K562 (cell line): ENCODE measurements around the gene BIK. TPM values are rescaled to one million over a fixed set of nuclear protein-coding genes. Genes with fewer than 3 reads are reported as not detected.

ENCODE experiments used
- BCLAF1 ChIP-seq, 2 experiments: fragments of 450-650 bp in 1 of 2; IDR thresholded peaks; 2 replicates each; pipeline ENCODE4 v1.6.1; 2011 to 2017; ENCODE audit warnings: low read depth in 2 of 2, antibody characterized with exemption in 1 of 2, borderline replicate concordance in 1 of 2, low read length in 1 of 2, mild to moderate bottlenecking in 1 of 2, mixed read lengths in 1 of 2; ENCODE audit not compliant: control insufficient read depth in 1 of 2
- CHD7 ChIP-seq: fragments of 200-600 bp; sonication (generic); IDR thresholded peaks from one replicate; pipeline ENCODE4 v1.6.1; 2012; ENCODE audit warnings: mild to moderate bottlenecking, low read depth, low read length, inconsistent platforms
- CREB3L1 ChIP-seq: fragments of 450-650 bp; IDR thresholded peaks from 2 replicates; pipeline ENCODE4 v1.6.1; 2014; ENCODE audit warnings: low read depth, mild to moderate bottlenecking, moderate library complexity, borderline replicate concordance
- KDM1A ChIP-seq, 2 experiments: fragments of 450-650 bp; IDR thresholded peaks; 2 replicates each; pipeline ENCODE4 v1.6.1; 2016; ENCODE audit warnings: mild to moderate bottlenecking in 2 of 2
- MTF1 ChIP-seq: fragments of 250-450 bp; sonication (Bioruptor Pico); IDR thresholded peaks from 2 replicates; pipeline ENCODE4 v1.9.0; 2021; ENCODE audit warnings: moderate library complexity, mild to moderate bottlenecking, inconsistent platforms, borderline replicate concordance
- SIX5 ChIP-seq, 2 experiments: IDR thresholded peaks; 2 replicates each; pipeline ENCODE4 v1.6.1; 2011; ENCODE audit warnings: low read length in 2 of 2, borderline replicate concordance in 1 of 2, low read depth in 1 of 2, mild to moderate bottlenecking in 1 of 2, moderate library complexity in 1 of 2; ENCODE audit not compliant: insufficient read depth in 1 of 2
- ZFP91 ChIP-seq: sonication (generic); formaldehyde crosslinking; IDR thresholded peaks from 2 replicates; pipeline ENCODE4 v1.8.0; 2022; ENCODE audit warnings: mild to moderate bottlenecking, missing genetic modification reagents
- polyA plus RNA-seq, 8 experiments: library from polyadenylated mRNA; depleted of rRNA in 4 of 8; stranded (reverse) in 5 of 8; unstranded in 3 of 8; fragments of >200 nt; fragmentation: Nextera tagmentation in 2 of 8; fragmentation: Illumina TruSeq in 1 of 8; extraction: Ambion mirVana in 2 of 8; extraction: Trizol in 1 of 8; gene quantifications; 2 replicates each; pipeline versions ENCODE4 v1.2.1 to v1.2.3, GENCODE V29; 2011 to 2014; ENCODE audit warnings: inconsistent platforms in 1 of 8, missing spikeins in 1 of 8
- total RNA-seq, 7 experiments: library from RNA; depleted of rRNA in 6 of 7; stranded (reverse); fragments of >200 nt in 6 of 7; fragmentation: Illumina TruSeq in 2 of 7; extraction: Trizol in 2 of 7; gene quantifications; 2 replicates each; pipeline versions ENCODE4 v1.2.1 to v1.2.3, GENCODE V29; 2011 to 2021; ENCODE audit warnings: low replicate concordance in 1 of 7

The BIK gene
- total and polyA plus RNA-seq, 9 of the 15 experiments (the other 6 are each of a cell fraction or from before 2014, with no cell fraction given) = 0.08 to 0.23 (median 0.18) TPM; not detected in 4

- TF ChIP-seq CHD7 (no peak), KDM1A (IDR thresholded peaks at IDR 0.05) (no peak), SIX5 (IDR thresholded peaks at IDR 0.05; ENCODE audit: borderline replicate concordance in 1 of 2, insufficient read depth in 1 of 2, low read depth in 1 of 2, low read length in 2 of 2) (peak; percentile 10 to 25; a peak in 1 of 4 replicates), BCLAF1 (IDR thresholded peaks at IDR 0.05; ENCODE audit: borderline replicate concordance in 1 of 2, control insufficient read depth in 1 of 2, low read depth in 2 of 2, low read length in 1 of 2) (no peak), CREB3L1 (peak; percentile 48; the same call in 1 of the 2 replicates), MTF1 (CRISPR knock-in tag) (no peak), ZFP91 (CRISPR knock-in tag) (no peak)
Observed at GRCh38 chr22:43142880-43143562, 32.5 kb downstream of the BIK start, which contains the start of gene MCAT (continued).
